CD14-positive monocyte (primary cell): ENCODE data around the gene EEPD1. TPM values are rescaled to one million over a fixed set of nuclear protein-coding genes. Genes with fewer than 3 reads are reported as not detected.

ENCODE experiments used
- DNase-seq, 3 donors: peaks; one replicate each; pipeline ENCODE4 v3.0.0-alpha.2; 2011 to 2022
- H2AFZ ChIP-seq: 2 replicates; pipeline ENCODE4 v1.6.0; 2012; ENCODE audit warnings: mild to moderate bottlenecking, low read depth, low read length, inconsistent platforms; ENCODE audit not compliant: insufficient read depth, poor library complexity, severe bottlenecking
- H3K27ac ChIP-seq, 2 donors: 1 replicate in 1 of 2; 2 replicates in 1 of 2; pipeline ENCODE4 v1.5.1; 2012 to 2013; ENCODE audit warnings: low read length in 2 of 2, control low read depth in 1 of 2, inconsistent platforms in 1 of 2, low read depth in 1 of 2, mild to moderate bottlenecking in 1 of 2
- H3K27me3 ChIP-seq, 2 donors: one replicate each; pipeline versions ENCODE4 v1.6.0 to v1.6.1; 2011 to 2013; ENCODE audit warnings: low read length in 2 of 2; ENCODE audit not compliant: control insufficient read depth in 2 of 2, insufficient read depth in 2 of 2
- H3K36me3 ChIP-seq, 2 donors: replicated peaks in 1 of 2; 1 replicate in 1 of 2; 2 replicates in 1 of 2; pipeline versions ENCODE4 v1.5.1 to v1.6.1; 2012 to 2013; ENCODE audit warnings: low read length in 2 of 2, control low read depth in 1 of 2, inconsistent platforms in 1 of 2, mild to moderate bottlenecking in 1 of 2; ENCODE audit not compliant: insufficient read depth in 2 of 2, control insufficient read depth in 1 of 2
- H3K4me1 ChIP-seq, 2 donors: 1 replicate in 1 of 2; 2 replicates in 1 of 2; pipeline versions ENCODE4 v1.5.1 to v1.6.1; 2012 to 2013; ENCODE audit warnings: low read length in 2 of 2, control low read depth in 1 of 2, inconsistent platforms in 1 of 2, mild to moderate bottlenecking in 1 of 2, moderate library complexity in 1 of 2; ENCODE audit not compliant: insufficient read depth in 2 of 2, control insufficient read depth in 1 of 2
- H3K4me2 ChIP-seq: replicated peaks from 2 replicates; pipeline ENCODE3; 2012; ENCODE audit warnings: low read length, moderate library complexity, mild to moderate bottlenecking; ENCODE audit not compliant: poor library complexity, severe bottlenecking; ENCODE audit errors: extremely low read depth
- H3K4me3 ChIP-seq, 3 experiments: fragments of 200-600 bp in 1 of 3; sonication (generic) in 1 of 3; replicated peaks in 1 of 3; 1 replicate in 2 of 3; 2 replicates in 1 of 3; pipeline ENCODE4 v1.5.1; 2011 to 2013; ENCODE audit warnings: low read length in 3 of 3, mild to moderate bottlenecking in 3 of 3, control low read depth in 2 of 3, low read depth in 2 of 3, inconsistent platforms in 1 of 3, moderate library complexity in 1 of 3
- H3K79me2 ChIP-seq: 2 replicates; pipeline ENCODE4 v1.6.0; 2012; ENCODE audit warnings: mild to moderate bottlenecking, control low read depth, inconsistent platforms, low read length, moderate library complexity; ENCODE audit not compliant: insufficient read depth
- H3K9ac ChIP-seq: 2 replicates; pipeline ENCODE4 v1.6.0; 2017; ENCODE audit warnings: low read length, mild to moderate bottlenecking; ENCODE audit not compliant: insufficient read depth, poor library complexity, severe bottlenecking
- H3K9me3 ChIP-seq, 2 donors: replicated peaks in 1 of 2; 1 replicate in 1 of 2; 2 replicates in 1 of 2; pipeline versions ENCODE4 v1.5.1 to v1.6.1; 2012 to 2013; ENCODE audit warnings: low read length in 2 of 2, control low read depth in 1 of 2; ENCODE audit not compliant: control insufficient read depth in 1 of 2, insufficient read depth in 1 of 2
- H4K20me1 ChIP-seq: 2 replicates; pipeline ENCODE4 v1.6.0; 2012; ENCODE audit warnings: mild to moderate bottlenecking, low read length, control low read depth, moderate library complexity; ENCODE audit not compliant: insufficient read depth
- H3K27ac Mint-ChIP-seq, 7 donors: one replicate each; pipeline ENCODE4 v1.8.0; 2020; ENCODE audit warnings: mild to moderate bottlenecking in 7 of 7, mixed read lengths in 7 of 7, moderate library complexity in 6 of 7, inconsistent platforms in 2 of 7
- H3K27me3 Mint-ChIP-seq, 3 donors: one replicate each; pipeline ENCODE4 v1.8.0; 2021 to 2022; ENCODE audit warnings: low read depth in 3 of 3, mild to moderate bottlenecking in 3 of 3, mixed read lengths in 3 of 3, moderate library complexity in 3 of 3, inconsistent platforms in 1 of 3
- H3K36me3 Mint-ChIP-seq, 2 donors: one replicate each; pipeline ENCODE4 v1.8.0; 2020; ENCODE audit warnings: mixed read lengths in 2 of 2, inconsistent platforms in 1 of 2, mild to moderate bottlenecking in 1 of 2
- H3K4me1 Mint-ChIP-seq: one replicate; pipeline ENCODE4 v1.8.0; 2020; ENCODE audit warnings: mild to moderate bottlenecking, mixed read lengths
- H3K4me3 Mint-ChIP-seq, 2 donors: one replicate each; pipeline ENCODE4 v1.8.0; 2020; ENCODE audit warnings: mild to moderate bottlenecking in 2 of 2, mixed read lengths in 2 of 2, moderate library complexity in 1 of 2
- H3K9me3 Mint-ChIP-seq, 7 donors: one replicate each; pipeline ENCODE4 v1.8.0; 2020 to 2022; ENCODE audit warnings: mixed read lengths in 7 of 7, mild to moderate bottlenecking in 6 of 7, moderate library complexity in 6 of 7, inconsistent platforms in 2 of 7
- WGBS: methylation state at CpG from one replicate; pipeline ENCODE4 v1.1.5; 2013; ENCODE audit warnings: missing lambda C conversion rate; ENCODE audit not compliant: insufficient coverage; 5-methylcytosine and 5-hydroxymethylcytosine counted together
- intact Hi-C, 2 donors: fragments of 100-400 bp; cut with micrococcal nuclease; formaldehyde crosslinking; loops; one replicate each; pipeline versions ENCODE4 v1.15.0 to v1.15.1; 2023
- polyA plus RNA-seq, 3 donors: library from polyadenylated mRNA; depleted of rRNA in 1 of 3; unstranded in 2 of 3; stranded (reverse) in 1 of 3; fragments of 300-500 nt in 2 of 3; fragments of >200 nt in 1 of 3; fragmentation: Illumina TruSeq in 2 of 3; gene quantifications; 1 replicate in 2 of 3; 2 replicates in 1 of 3; pipeline ENCODE4 v1.2.3, GENCODE V29; 2012 to 2021
- TF ChIP-seq, protein P1 (sequence below): fragments of 200-600 bp; IDR thresholded peaks from one replicate; pipeline ENCODE4 v1.8.0; 2022; ENCODE audit warnings: antibody characterized with exemption, mild to moderate bottlenecking

The EEPD1 gene
- polyA plus RNA-seq, 3 donors = 8.6 to 14.4 (median 12.6) TPM

- no peaks in the 10 kb centered on the region for H3K9me3 Mint-ChIP-seq
Measured at GRCh38 chr7:36296284-36296683, 143.2 kb downstream of the EEPD1 start.

DNA sequence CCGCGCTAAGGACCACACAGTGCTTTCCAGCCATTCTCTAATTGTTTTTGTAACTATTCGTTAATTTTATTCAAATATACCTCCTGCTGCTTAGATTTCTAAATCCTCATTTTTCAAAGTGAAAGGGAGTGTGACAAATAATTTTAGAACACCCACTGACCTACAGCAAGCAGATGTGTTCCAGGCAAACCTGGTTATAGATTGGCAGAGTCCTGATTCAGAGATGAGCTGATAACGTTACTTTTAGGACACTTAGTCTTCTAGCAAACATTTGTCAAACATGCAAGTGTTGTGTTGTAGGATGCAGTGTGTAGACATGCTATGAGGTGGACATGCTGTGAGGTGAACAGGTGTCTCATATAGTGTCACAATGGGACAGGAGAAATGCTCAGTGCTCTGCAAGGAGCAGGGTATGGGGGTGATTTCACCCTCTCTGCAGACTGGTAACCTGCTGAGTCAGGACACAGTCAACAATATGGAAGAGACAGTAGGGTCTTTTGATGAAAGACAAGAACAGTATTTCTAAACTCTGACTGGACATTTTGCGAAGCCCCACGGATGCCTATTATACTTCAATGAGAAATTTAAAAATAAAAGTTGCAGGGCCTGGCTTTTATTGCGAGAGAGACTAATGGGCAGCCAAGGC is 144.4 kb downstream of the EEPD1 start:
- H3K4me1 Mint-ChIP-seq = peaks cover 4% of the 10 kb centered on the region
- Histone ChIP-seq H3K9me3 (no peaks in the 10 kb centered on the region), H3K4me1 (peaks cover 0 to under 1% of the 10 kb centered on the region in 2 donors), H3K36me3 (peaks cover 25 to 43% of the 10 kb centered on the region in 2 donors), H3K4me3 (no peak overlapping the region), H3K27me3 (no peaks in the 10 kb centered on the region), H2AFZ (no peak overlapping the region), H3K79me2 (no peaks in the 10 kb centered on the region), H3K4me2 (no peak overlapping the region), H3K27ac (no peak overlapping the region), H4K20me1 (no peaks in the 10 kb centered on the region), H3K9ac (no peak overlapping the region)
- 100% methylated on average over 3 of the region's 7 CpGs for WGBS
- peak overlapping the region in 2 of 7 donors; percentile 8 to 49 for H3K27ac Mint-ChIP-seq
- peaks cover 38 to 47% of the 10 kb centered on the region in 2 donors for H3K36me3 Mint-ChIP-seq
- TF ChIP-seq, protein P1, sequence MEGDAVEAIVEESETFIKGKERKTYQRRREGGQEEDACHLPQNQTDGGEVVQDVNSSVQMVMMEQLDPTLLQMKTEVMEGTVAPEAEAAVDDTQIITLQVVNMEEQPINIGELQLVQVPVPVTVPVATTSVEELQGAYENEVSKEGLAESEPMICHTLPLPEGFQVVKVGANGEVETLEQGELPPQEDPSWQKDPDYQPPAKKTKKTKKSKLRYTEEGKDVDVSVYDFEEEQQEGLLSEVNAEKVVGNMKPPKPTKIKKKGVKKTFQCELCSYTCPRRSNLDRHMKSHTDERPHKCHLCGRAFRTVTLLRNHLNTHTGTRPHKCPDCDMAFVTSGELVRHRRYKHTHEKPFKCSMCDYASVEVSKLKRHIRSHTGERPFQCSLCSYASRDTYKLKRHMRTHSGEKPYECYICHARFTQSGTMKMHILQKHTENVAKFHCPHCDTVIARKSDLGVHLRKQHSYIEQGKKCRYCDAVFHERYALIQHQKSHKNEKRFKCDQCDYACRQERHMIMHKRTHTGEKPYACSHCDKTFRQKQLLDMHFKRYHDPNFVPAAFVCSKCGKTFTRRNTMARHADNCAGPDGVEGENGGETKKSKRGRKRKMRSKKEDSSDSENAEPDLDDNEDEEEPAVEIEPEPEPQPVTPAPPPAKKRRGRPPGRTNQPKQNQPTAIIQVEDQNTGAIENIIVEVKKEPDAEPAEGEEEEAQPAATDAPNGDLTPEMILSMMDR = no peak
- intact Hi-C loops = loop anchor here (5.0 to 10.0 kb wide), 2 partner anchors 45 to 143 kb away; partner anchors contain the start of gene EEPD1 (in 1 of the 2)
- H3K4me3 Mint-ChIP-seq = no peak overlapping the region
- H3K9me3 Mint-ChIP-seq = no peaks in the 10 kb centered on the region
- DNase-seq = no peak
- no peaks in the 10 kb centered on the region for H3K27me3 Mint-ChIP-seq

More at GRCh38 chr7:36296284-36296683, 143.2 kb downstream of the EEPD1 start:
- no peak overlapping the region for H3K27ac Mint-ChIP-seq
- Histone ChIP-seq H3K9ac (no peak overlapping the region), H3K9me3 (no peaks in the 10 kb centered on the region), H3K4me1 (peaks cover 9 to 11% of the 10 kb centered on the region in 2 donors), H3K4me2 (no peak overlapping the region), H3K27ac (no peak overlapping the region), H4K20me1 (no peaks in the 10 kb centered on the region), H3K79me2 (no peaks in the 10 kb centered on the region), H3K4me3 (no peak overlapping the region), H3K27me3 (no peaks in the 10 kb centered on the region), H2AFZ (no peak overlapping the region), H3K36me3 (peaks cover 25 to 44% of the 10 kb centered on the region in 2 donors)
- TF ChIP-seq, protein P1 = no peak
- no peak for DNase-seq
- peaks cover 36 to 42% of the 10 kb centered on the region in 2 donors for H3K36me3 Mint-ChIP-seq
- peaks cover 15% of the 10 kb centered on the region for H3K4me1 Mint-ChIP-seq
- intact Hi-C loops = loop anchor here (5.0 to 10.0 kb wide), 2 partner anchors 44 to 141 kb away; partner anchors contain the start of gene EEPD1 (in 1 of the 2)
- no CpG with 5 or more reads among the region's 1 CpG for WGBS
- H3K4me3 Mint-ChIP-seq = no peak overlapping the region
- peaks cover 0 to 5% (median 0%) of the 10 kb centered on the region in 3 donors for H3K27me3 Mint-ChIP-seq
